ENCODE data around the gene ZNF263. TPM values are rescaled to one million over a fixed set of nuclear protein-coding genes. Genes with fewer than 3 reads are reported as not detected.

Gene ZNF263
- total and polyA plus RNA-seq, 2 of the 13 experiments (the other 11 are each of a cell fraction or from before 2014, with no cell fraction given) = 10.2 to 41.2 TPM

- TF ChIP-seq HBP1 (CRISPR knock-in tag; IDR thresholded peaks at IDR 0.05; ENCODE audit: low read depth) (0 out of 2 replicates have a peak, but pooled peaks have one; percentile 38), ELF1 (CRISPR knock-in tag; IDR thresholded peaks at IDR 0.05) (peak; percentile 82), ZKSCAN1 (IDR thresholded peaks at IDR 0.05; ENCODE audit: low read length) (no peak), RCOR2 (CRISPR knock-in tag; IDR thresholded peaks at IDR 0.05) (0 out of 2 replicates have a peak, but pooled peaks have one; percentile 31), NBN (conservative IDR thresholded peaks at IDR 0.05) (no peak), ZBTB10 (CRISPR knock-in tag; IDR thresholded peaks at IDR 0.05; ENCODE audit: borderline replicate concordance) (no peak), ISL2 (CRISPR knock-in tag; IDR thresholded peaks at IDR 0.05) (no peak), TOPORS (CRISPR knock-in tag; IDR thresholded peaks at IDR 0.05) (no peak), TEAD3 (CRISPR knock-in tag; optimal IDR thresholded peaks at IDR 0.05; ENCODE audit: borderline replicate concordance) (peak; percentile 8), TGIF2 (CRISPR knock-in tag; IDR thresholded peaks at IDR 0.05) (0 out of 2 replicates have a peak, but pooled peaks have one; percentile 25), LCORL (IDR thresholded peaks at IDR 0.05) (no peak), LCORL (CRISPR knock-in tag; IDR thresholded peaks at IDR 0.05) (peak; percentile 81), ZBTB42 (CRISPR knock-in tag; IDR thresholded peaks at IDR 0.05) (peak; percentile 71; the same call in 1 of the 2 replicates), SRSF4 (IDR thresholded peaks at IDR 0.05; ENCODE audit: low read depth, low read length, poor library complexity, severe bottlenecking) (no peak), ZNF124 (CRISPR knock-in tag; IDR thresholded peaks at IDR 0.05) (no peak; the same call in 1 of the 2 replicates), NFIC (IDR thresholded peaks at IDR 0.05; ENCODE audit: low read length) (no peak), HOXA5 (CRISPR knock-in tag; IDR thresholded peaks at IDR 0.05) (peak; percentile 83), TSC22D2 (CRISPR knock-in tag; IDR thresholded peaks at IDR 0.05; ENCODE audit: borderline replicate concordance) (peak; percentile 64; the same call in 1 of the 2 replicates), ZC3H4 (CRISPR knock-in tag; IDR thresholded peaks at IDR 0.05; ENCODE audit: borderline replicate concordance) (no peak), ZNF30 (CRISPR knock-in tag; IDR thresholded peaks at IDR 0.05) (peak; percentile 76; the same call in 1 of the 2 replicates), RFXAP (CRISPR knock-in tag; IDR thresholded peaks at IDR 0.05; ENCODE audit: borderline replicate concordance) (peak; percentile 77; the same call in 1 of the 2 replicates)
- TF ChIP-seq, protein P1, sequence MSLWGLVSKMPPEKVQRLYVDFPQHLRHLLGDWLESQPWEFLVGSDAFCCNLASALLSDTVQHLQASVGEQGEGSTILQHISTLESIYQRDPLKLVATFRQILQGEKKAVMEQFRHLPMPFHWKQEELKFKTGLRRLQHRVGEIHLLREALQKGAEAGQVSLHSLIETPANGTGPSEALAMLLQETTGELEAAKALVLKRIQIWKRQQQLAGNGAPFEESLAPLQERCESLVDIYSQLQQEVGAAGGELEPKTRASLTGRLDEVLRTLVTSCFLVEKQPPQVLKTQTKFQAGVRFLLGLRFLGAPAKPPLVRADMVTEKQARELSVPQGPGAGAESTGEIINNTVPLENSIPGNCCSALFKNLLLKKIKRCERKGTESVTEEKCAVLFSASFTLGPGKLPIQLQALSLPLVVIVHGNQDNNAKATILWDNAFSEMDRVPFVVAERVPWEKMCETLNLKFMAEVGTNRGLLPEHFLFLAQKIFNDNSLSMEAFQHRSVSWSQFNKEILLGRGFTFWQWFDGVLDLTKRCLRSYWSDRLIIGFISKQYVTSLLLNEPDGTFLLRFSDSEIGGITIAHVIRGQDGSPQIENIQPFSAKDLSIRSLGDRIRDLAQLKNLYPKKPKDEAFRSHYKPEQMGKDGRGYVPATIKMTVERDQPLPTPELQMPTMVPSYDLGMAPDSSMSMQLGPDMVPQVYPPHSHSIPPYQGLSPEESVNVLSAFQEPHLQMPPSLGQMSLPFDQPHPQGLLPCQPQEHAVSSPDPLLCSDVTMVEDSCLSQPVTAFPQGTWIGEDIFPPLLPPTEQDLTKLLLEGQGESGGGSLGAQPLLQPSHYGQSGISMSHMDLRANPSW (CRISPR knock-in tag; IDR thresholded peaks at IDR 0.05; ENCODE audit: borderline replicate concordance) = no peak; the same call in 1 of the 2 replicates
- TF ChIP-seq, protein P2, sequence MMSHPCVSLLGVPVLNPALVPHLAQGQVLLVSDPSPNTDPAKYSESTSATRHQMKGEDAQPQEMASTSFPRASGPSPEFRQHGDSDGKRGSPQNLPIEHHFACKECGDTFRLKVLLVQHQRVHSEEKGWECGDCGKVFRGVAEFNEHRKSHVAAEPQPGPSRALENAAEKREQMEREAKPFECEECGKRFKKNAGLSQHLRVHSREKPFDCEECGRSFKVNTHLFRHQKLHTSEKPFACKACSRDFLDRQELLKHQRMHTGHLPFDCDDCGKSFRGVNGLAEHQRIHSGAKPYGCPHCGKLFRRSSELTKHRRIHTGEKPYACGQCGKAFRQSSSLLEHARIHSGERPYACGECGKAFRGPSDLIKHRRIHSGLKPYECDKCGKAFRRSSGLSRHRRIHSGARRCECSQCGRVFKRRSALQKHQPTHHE (CRISPR knock-in tag; IDR thresholded peaks at IDR 0.05; ENCODE audit: borderline replicate concordance) = 0 out of 2 replicates have a peak, but pooled peaks have one; percentile 59
Measured at GRCh38 chr16:3234857-3235561, 48.3 kb upstream of the ZNF263 start, which contains the start of gene ZNF200 (continued).

Data from HepG2 (cell line).